Ovary (tissue), 9 donors: ENCODE measurements around the gene REEP1. TPM values are rescaled to one million over a fixed set of nuclear protein-coding genes. Genes with fewer than 3 reads are reported as not detected.

ENCODE experiments used
- DNase-seq, 5 donors: peaks; one replicate each; pipeline ENCODE4 v3.0.0-alpha.2; 2019 to 2020
- H3K27ac ChIP-seq, 2 donors: fragments of 200-600 bp; one replicate each; pipeline versions ENCODE4 v1.5.1 to v1.8.0; 2019 to 2022
- H3K27me3 ChIP-seq: fragments of 200-600 bp; one replicate; pipeline ENCODE4 v1.8.0; 2022
- H3K36me3 ChIP-seq: fragments of 200-600 bp; sonication (generic); one replicate; pipeline ENCODE4 v1.5.1; 2019
- H3K4me1 ChIP-seq: one replicate; pipeline ENCODE4 v1.8.1; 2013; ENCODE audit warnings: mild to moderate bottlenecking, moderate library complexity; ENCODE audit not compliant: insufficient read depth
- H3K4me3 ChIP-seq: fragments of 200-600 bp; sonication (generic); one replicate; pipeline ENCODE4 v1.5.1; 2017
- H3K9me3 ChIP-seq, 2 donors: fragments of 200-600 bp in 1 of 2; sonication (generic) in 1 of 2; one replicate each; pipeline versions ENCODE4 v1.5.1 to v1.8.1; 2013 to 2019; ENCODE audit warnings: mild to moderate bottlenecking in 1 of 2, moderate library complexity in 1 of 2
- EP300 ChIP-seq: sonication (generic); formaldehyde crosslinking; IDR thresholded peaks from one replicate; pipeline ENCODE4 v1.6.1; 2017; ENCODE audit warnings: antibody characterized with exemption
- POLR2A ChIP-seq: fragments of 450-650 bp; IDR thresholded peaks from one replicate; pipeline ENCODE4 v1.6.1; 2017; ENCODE audit warnings: antibody characterized with exemption, mild to moderate bottlenecking, moderate library complexity
- WGBS, 3 donors: extraction: QIAGEN DNeasy Blood & Tissue Kit in 1 of 3; methylation state at CpG; one replicate each; pipeline versions ENCODE4 v1.1.5 to v1.1.7; 2013 to 2017; 5-methylcytosine and 5-hydroxymethylcytosine counted together
- intact Hi-C, 4 donors: fragments of 100-400 bp; cut with DNase I; formaldehyde crosslinking; loops; one replicate each; pipeline versions ENCODE4 v1.11.0 to v1.15.1; 2022 to 2023
- microRNA-seq, 3 donors: library from miRNA; unstranded; fragments of <30 nt; microRNA quantifications; one replicate each; pipeline versions ENCODE4 to v1.2.0, GENCODE V29; 2019 to 2020
- polyA plus RNA-seq, 2 donors: library from polyadenylated mRNA; stranded (reverse); fragments of 200-250 nt in 1 of 2; fragments of 350-450 nt in 1 of 2; fragmentation: Illumina TruSeq in 1 of 2; extraction: RNeasy Lipid Tissue Mini Kit (QIAGEN cat#74804) in 1 of 2; gene quantifications; one replicate each; pipeline ENCODE4 v1.2.3, GENCODE V29; 2013 to 2014
- small RNA-seq: library from RNA; depleted of rRNA; stranded (forward); fragments of <200 nt; gene quantifications from one replicate; pipeline ENCODE3, GENCODE V24; 2016
- total RNA-seq, 7 donors: library from RNA; depleted of rRNA in 2 of 7; stranded (reverse); fragments of >200 nt in 2 of 7; fragmentation: NEBNext Ultra II Directional in 3 of 7; extraction: Animal tissue kit (Norgen Biotek cat#: 25700) in 3 of 7; gene quantifications; one replicate each; pipeline versions ENCODE4 v1.1.0 to v1.2.4, GENCODE V29; 2016 to 2023
- TF ChIP-seq, protein P1 (sequence below), 3 donors: fragments of 450-650 bp in 2 of 3; fragments of 200-600 bp in 1 of 3; IDR thresholded peaks; one replicate each; pipeline versions ENCODE4 v1.5.1 to v1.8.0; 2016 to 2022; ENCODE audit warnings: antibody characterized with exemption in 3 of 3, mild to moderate bottlenecking in 1 of 3
- donor health status: DM: no; HTN: no; CAD: no; lungs with moderate emphysema.
- donor health status: DM: no; HTN: no; CAD: no.
- donor health status: Bipolar disorder and iron deficiency.
- donor health status: DM: yes; HTN: yes; CAD: no.
- donor health status: DM: no; HTN: no; CAD: no.
- donor health status: DM: yes; HTN: yes; CAD: no.

The REEP1 gene
- total and polyA plus RNA-seq, 9 donors, result 0.58 to 35.7 (median 2.0) TPM

DNA sequence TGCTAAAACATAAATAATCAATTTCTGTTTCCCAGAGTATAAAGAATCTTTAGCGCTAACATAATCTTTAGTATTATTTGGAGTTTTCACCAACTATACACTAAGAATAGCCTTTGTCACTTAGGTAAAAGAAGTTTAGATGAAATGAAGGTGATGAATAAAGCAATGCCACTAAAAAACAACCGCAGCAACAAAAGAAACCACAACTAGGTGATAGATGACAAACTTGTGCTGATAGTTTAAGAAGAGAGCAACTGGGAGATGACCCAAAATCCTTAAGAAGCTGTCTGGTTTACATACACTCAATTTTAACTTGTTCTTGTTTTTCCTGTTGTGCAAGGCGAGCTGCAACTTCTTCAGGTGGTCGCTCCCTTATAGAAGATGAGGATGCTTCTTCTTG lies 167.0 kb downstream of the REEP1 start:
- 95 to 96% (median 95%) methylated on average over 4 of the region's 4 CpGs for WGBS, 3 donors
- H3K36me3 ChIP-seq, result no peaks in the 10 kb centered on the region
- TF ChIP-seq, protein P1, sequence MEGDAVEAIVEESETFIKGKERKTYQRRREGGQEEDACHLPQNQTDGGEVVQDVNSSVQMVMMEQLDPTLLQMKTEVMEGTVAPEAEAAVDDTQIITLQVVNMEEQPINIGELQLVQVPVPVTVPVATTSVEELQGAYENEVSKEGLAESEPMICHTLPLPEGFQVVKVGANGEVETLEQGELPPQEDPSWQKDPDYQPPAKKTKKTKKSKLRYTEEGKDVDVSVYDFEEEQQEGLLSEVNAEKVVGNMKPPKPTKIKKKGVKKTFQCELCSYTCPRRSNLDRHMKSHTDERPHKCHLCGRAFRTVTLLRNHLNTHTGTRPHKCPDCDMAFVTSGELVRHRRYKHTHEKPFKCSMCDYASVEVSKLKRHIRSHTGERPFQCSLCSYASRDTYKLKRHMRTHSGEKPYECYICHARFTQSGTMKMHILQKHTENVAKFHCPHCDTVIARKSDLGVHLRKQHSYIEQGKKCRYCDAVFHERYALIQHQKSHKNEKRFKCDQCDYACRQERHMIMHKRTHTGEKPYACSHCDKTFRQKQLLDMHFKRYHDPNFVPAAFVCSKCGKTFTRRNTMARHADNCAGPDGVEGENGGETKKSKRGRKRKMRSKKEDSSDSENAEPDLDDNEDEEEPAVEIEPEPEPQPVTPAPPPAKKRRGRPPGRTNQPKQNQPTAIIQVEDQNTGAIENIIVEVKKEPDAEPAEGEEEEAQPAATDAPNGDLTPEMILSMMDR (IDR thresholded peaks at IDR 0.05), result no peak
- TF ChIP-seq POLR2A (no peak), EP300 (no peak)
- H3K4me1 ChIP-seq, result no peaks in the 10 kb centered on the region
- no peaks in the 10 kb centered on the region for H3K27me3 ChIP-seq
- H3K4me3 ChIP-seq, result no peak overlapping the region
- H3K27ac ChIP-seq, result no peak overlapping the region
- intact Hi-C loops, result no loop called here
- DNase-seq, result no peak
- no peaks in the 10 kb centered on the region for H3K9me3 ChIP-seq

Small RNAs within 50 kb of the gene (microRNA-seq; reads per million reads assigned to microRNA genes)
- 0 reads per million in 3 donors for gene MIR4779

Small RNAs within 50 kb of the gene (small RNA-seq; reads per million reads assigned to genes)
- gene MIR4779 (not detected), gene RF00096 (not detected), gene RF00413 (not detected)

Other genes with a start within 250 kb of the REEP1 start
- gene POLR1A, start 231.7 kb downstream of the REEP1 start, total RNA-seq, result 10 to 100 TPM; 11.3 to 43.9 (median 28.8) TPM
- gene POLR1A, start 231.7 kb downstream of the REEP1 start, polyA plus RNA-seq, result 10 to 100 TPM in 1 of 2 donors, 1 to 10 TPM in 1; 4.7 to 19.6 TPM
- 10 to 100 TPM; 60.5 to 98.5 (median 79.4) TPM for gene PTCD3, start 231.4 kb downstream of the REEP1 start, total RNA-seq
- gene PTCD3, start 231.4 kb downstream of the REEP1 start, polyA plus RNA-seq, result 10 to 100 TPM; 32.5 to 93.8 TPM
- 10 to 100 TPM; 22.8 to 64.9 (median 48.4) TPM for gene IMMT, start 142.2 kb downstream of the REEP1 start, total RNA-seq
- gene IMMT, start 142.2 kb downstream of the REEP1 start, polyA plus RNA-seq, result 10 to 100 TPM; 30.6 to 99.4 TPM
- 10 to 100 TPM in 6 of 7 donors, 1 to 10 TPM in 1; 9.5 to 29.7 (median 21.4) TPM for gene MRPL35, start 138.2 kb downstream of the REEP1 start, total RNA-seq
- 10 to 100 TPM; 18.6 to 49.1 TPM for gene MRPL35, start 138.2 kb downstream of the REEP1 start, polyA plus RNA-seq
- gene KDM3A, start 103.7 kb upstream of the REEP1 start, total RNA-seq, result 10 to 100 TPM; 31.7 to 53.0 (median 40.8) TPM
- gene KDM3A, start 103.7 kb upstream of the REEP1 start, polyA plus RNA-seq, result 10 to 100 TPM; 23.3 to 58.4 TPM
- 100 to 1,000 TPM in 3 of 7 donors, 10 to 100 TPM in 4; 38.6 to 127 (median 94.2) TPM for gene CHMP3, start 225.8 kb upstream of the REEP1 start, total RNA-seq
- gene CHMP3, start 225.8 kb upstream of the REEP1 start, polyA plus RNA-seq, result 100 to 1,000 TPM in 1 of 2 donors, 10 to 100 TPM in 1; 57.1 to 255 TPM